H1 (cell line): ENCODE measurements around the gene SPOCK1. TPM values are rescaled to one million over a fixed set of nuclear protein-coding genes. Genes with fewer than 3 reads are reported as not detected.

Experiments
- CTCF ChIA-PET: fragments of 300-600 bp; sonication (Branson Sonifier 250); formaldehyde crosslinking; loops from one replicate; lab custom pipeline; 2021; ENCODE audit not compliant: partially characterized antibody; lab: Charles Lee
- POLR2A ChIA-PET: fragments of 300-600 bp; sonication (Branson Sonifier 250); formaldehyde crosslinking; loops from one replicate; lab custom pipeline; 2021; ENCODE audit warnings: inconsistent platforms; ENCODE audit not compliant: partially characterized antibody; lab: Charles Lee
- DNase-seq, 2 experiments: peaks; one replicate each; pipeline versions ENCODE4 v3.0.0 to v3.0.0-alpha.2; 2010 to 2022; ENCODE audit warnings: low spot score in 2 of 2, low read depth in 1 of 2, mixed read lengths in 1 of 2
- FAIRE-seq: peaks from 2 replicates; lab custom pipeline; 2011; peaks lifted over from hg19 to GRCh38; lab: Jason Lieb, UNC
- H2AFZ ChIP-seq: 2 replicates; pipeline ENCODE4 v1.8.1; 2012; ENCODE audit warnings: low read length, inconsistent platforms
- H2AK5ac ChIP-seq: 2 replicates; pipeline ENCODE4 v1.6.1; 2013; ENCODE audit warnings: low read depth, low read length
- H2BK120ac ChIP-seq: replicated peaks from 2 replicates; pipeline ENCODE3; 2013; ENCODE audit warnings: low read depth, low read length, inconsistent platforms
- H2BK12ac ChIP-seq: 2 replicates; pipeline ENCODE4 v1.6.1; 2013; ENCODE audit warnings: low read depth, low read length
- H2BK15ac ChIP-seq: 2 replicates; pipeline ENCODE4 v1.6.1; 2013; ENCODE audit warnings: low read length
- H2BK20ac ChIP-seq: 2 replicates; pipeline ENCODE4 v1.6.1; 2013; ENCODE audit warnings: low read length
- H2BK5ac ChIP-seq: 2 replicates; pipeline ENCODE4 v1.6.1; 2013; ENCODE audit warnings: low read depth, low read length
- H3K14ac ChIP-seq: 2 replicates; pipeline ENCODE4 v1.6.1; 2013; ENCODE audit warnings: inconsistent platforms; ENCODE audit not compliant: insufficient read length
- H3K18ac ChIP-seq: 2 replicates; pipeline ENCODE4 v1.6.1; 2013; ENCODE audit warnings: low read length; ENCODE audit errors: extremely low read depth
- H3K23ac ChIP-seq: 2 replicates; pipeline ENCODE4 v1.6.1; 2013; ENCODE audit warnings: inconsistent platforms; ENCODE audit not compliant: insufficient read length
- H3K23me2 ChIP-seq: 2 replicates; pipeline ENCODE4 v1.6.1; 2013; ENCODE audit warnings: low read depth, low read length
- H3K27ac ChIP-seq: 2 replicates; pipeline ENCODE4 v1.6.1; 2011; ENCODE audit warnings: low read depth, low read length, inconsistent platforms
- H3K27me3 ChIP-seq, 4 experiments: replicated peaks in 1 of 4; 1 replicate in 1 of 4; 2 replicates in 3 of 4; pipeline versions ENCODE4 v1.6.1 to v1.8.1; 2011 to 2013; ENCODE audit warnings: low read length in 3 of 4, mild to moderate bottlenecking in 3 of 4, inconsistent platforms in 2 of 4, mixed read lengths in 2 of 4, moderate library complexity in 1 of 4; ENCODE audit not compliant: control insufficient read depth in 3 of 4, insufficient read depth in 3 of 4; ENCODE audit errors: extremely low read depth in 1 of 4
- H3K36me3 ChIP-seq, 4 experiments: 2 replicates each; pipeline versions ENCODE4 v1.6.1 to v1.8.1; 2011 to 2013; ENCODE audit warnings: mild to moderate bottlenecking in 4 of 4, low read length in 3 of 4, moderate library complexity in 2 of 4, control low read depth in 1 of 4, inconsistent platforms in 1 of 4; ENCODE audit not compliant: insufficient read depth in 4 of 4, control insufficient read depth in 2 of 4
- H3K4ac ChIP-seq: replicated peaks from 2 replicates; pipeline ENCODE3; 2013; ENCODE audit warnings: low read length, low read depth, mixed read lengths, inconsistent platforms; ENCODE audit not compliant: insufficient read length
- H3K4me1 ChIP-seq, 4 experiments: replicated peaks in 1 of 4; 1 replicate in 1 of 4; 2 replicates in 3 of 4; pipeline versions ENCODE4 v1.6.1 to v1.8.1; 2011 to 2013; ENCODE audit warnings: low read length in 3 of 4, inconsistent platforms in 2 of 4, mixed read lengths in 1 of 4; ENCODE audit not compliant: insufficient read depth in 4 of 4, control insufficient read depth in 3 of 4
- H3K4me2 ChIP-seq, 2 experiments: 2 replicates each; pipeline versions ENCODE4 v1.6.1 to v1.8.1; 2011 to 2013; ENCODE audit warnings: low read depth in 2 of 2, low read length in 2 of 2, control low read depth in 1 of 2, inconsistent platforms in 1 of 2, mild to moderate bottlenecking in 1 of 2; ENCODE audit not compliant: insufficient read depth in 1 of 2
- H3K4me3 ChIP-seq, 4 experiments: fragments of 200-600, 300-600 bp in 1 of 4; sonication (generic), shearing (Covaris generic), sonication (Bioruptor Twin) in 1 of 4; 2 replicates each; pipeline versions ENCODE4 v1.5.1 to v1.8.1; 2011 to 2016; ENCODE audit warnings: low read length in 4 of 4, low read depth in 3 of 4, control low read depth in 2 of 4, inconsistent platforms in 2 of 4, mild to moderate bottlenecking in 2 of 4, mixed read lengths in 1 of 4, moderate library complexity in 1 of 4; ENCODE audit not compliant: insufficient read depth in 2 of 4; ENCODE audit errors: extremely low read depth in 1 of 4
- H3K56ac ChIP-seq: replicated peaks from 2 replicates; pipeline ENCODE3; 2013; ENCODE audit warnings: low read depth, mild to moderate bottlenecking, mixed read lengths, low read length, inconsistent platforms; ENCODE audit not compliant: insufficient read length
- H3K79me1 ChIP-seq: 2 replicates; pipeline ENCODE4 v1.6.1; 2013; ENCODE audit warnings: low read depth, low read length, control low read depth
- H3K79me2 ChIP-seq, 2 experiments: 2 replicates each; pipeline versions ENCODE4 v1.6.1 to v1.8.1; 2012 to 2013; ENCODE audit warnings: low read length in 2 of 2, mild to moderate bottlenecking in 2 of 2, inconsistent platforms in 1 of 2; ENCODE audit not compliant: insufficient read depth in 2 of 2, control insufficient read depth in 1 of 2
- H3K9ac ChIP-seq, 4 experiments: replicated peaks in 1 of 4; 1 replicate in 1 of 4; 2 replicates in 3 of 4; pipeline versions ENCODE4 v1.6.1 to v1.8.1; 2011 to 2013; ENCODE audit warnings: low read depth in 3 of 4, low read length in 3 of 4, control low read depth in 2 of 4, mild to moderate bottlenecking in 2 of 4, moderate library complexity in 2 of 4, inconsistent platforms in 1 of 4; ENCODE audit errors: extremely low read depth in 1 of 4
- H3K9me3 ChIP-seq, 2 experiments: 2 replicates each; pipeline versions ENCODE4 v1.6.1 to v1.8.1; 2012 to 2013; ENCODE audit warnings: mild to moderate bottlenecking in 2 of 2, moderate library complexity in 2 of 2, control low read depth in 1 of 2, inconsistent platforms in 1 of 2, low read depth in 1 of 2, low read length in 1 of 2, mixed read lengths in 1 of 2; ENCODE audit not compliant: insufficient read depth in 2 of 2
- H4K20me1 ChIP-seq, 2 experiments: replicated peaks in 1 of 2; 2 replicates each; pipeline versions ENCODE3 to v1.8.1; 2011 to 2013; ENCODE audit warnings: inconsistent platforms in 2 of 2, low read length in 2 of 2, mild to moderate bottlenecking in 1 of 2; ENCODE audit not compliant: insufficient read depth in 2 of 2, control insufficient read depth in 1 of 2
- H4K5ac ChIP-seq: 2 replicates; pipeline ENCODE4 v1.6.1; 2013; ENCODE audit warnings: low read length, low read depth, mixed read lengths, inconsistent platforms; ENCODE audit not compliant: insufficient read length
- H4K8ac ChIP-seq: 2 replicates; pipeline ENCODE4 v1.8.0; 2013; ENCODE audit warnings: mild to moderate bottlenecking, moderate library complexity, low read length, inconsistent platforms; ENCODE audit not compliant: insufficient read depth; ENCODE audit errors: extremely low read depth
- H4K91ac ChIP-seq: replicated peaks from 2 replicates; pipeline ENCODE3; 2013; ENCODE audit warnings: low read length, mixed read lengths, inconsistent platforms; ENCODE audit not compliant: insufficient read length
- CBX8 ChIP-seq: fragments of 300-800, 300-1000 bp; sonication (generic); IDR thresholded peaks from 2 replicates; pipeline ENCODE4 v1.7.1; 2016; ENCODE audit warnings: low read depth, low read length, borderline replicate concordance
- CHD2 ChIP-seq: IDR thresholded peaks from 2 replicates; pipeline ENCODE4 v1.6.1; 2012; ENCODE audit warnings: low read length, improper control_type of control experiment
- MAX ChIP-seq: IDR thresholded peaks from 2 replicates; pipeline ENCODE4 v1.6.1; 2012; ENCODE audit warnings: inconsistent platforms
- POLR2AphosphoS5 ChIP-seq: IDR thresholded peaks from 2 replicates; pipeline ENCODE4 v1.6.1; 2011; ENCODE audit warnings: low read depth, low read length
- whole genome bisulfite sequencing, 2 experiments: shearing (Covaris generic) in 1 of 2; methylation state at CpG; one replicate each; pipeline versions ENCODE4 v1.1.6 to v1.1.7; 2013 to 2015; ENCODE audit warnings: low lambda C conversion rate in 2 of 2, mixed read lengths in 2 of 2, inconsistent platforms in 1 of 2, low coverage in 1 of 2, missing lambda C conversion rate in 1 of 2; ENCODE audit not compliant: insufficient replicate concordance in 2 of 2, insufficient coverage in 1 of 2, insufficient read length in 1 of 2; ENCODE audit errors: extremely low coverage in 1 of 2, missing lambda C conversion rate in 1 of 2; 5-methylcytosine and 5-hydroxymethylcytosine counted together
- polyA plus RNA-seq, 7 experiments: library from polyadenylated mRNA; depleted of rRNA in 3 of 7; stranded (reverse) in 5 of 7; unstranded in 2 of 7; fragments of >200 nt in 5 of 7; fragments of 200-250 nt in 2 of 7; gene quantifications; 1 replicate in 5 of 7; 2 replicates in 1 of 7; 4 replicates in 1 of 7; pipeline versions ENCODE4 v1.2.1 to v1.2.3, GENCODE V29; 2011 to 2013; ENCODE audit warnings: missing spikeins in 2 of 7, mixed read lengths in 2 of 7
- total RNA-seq: library from RNA; stranded (reverse); fragmentation: NEBNext Ultra II Directional; extraction: Animal tissue kit (Norgen Biotek cat#: 25700); gene quantifications from 2 replicates; pipeline ENCODE4 v1.2.1, GENCODE V29; 2021
- TF ChIP-seq, protein P1 (sequence below): IDR thresholded peaks from 2 replicates; pipeline ENCODE4 v1.6.1; 2011; ENCODE audit warnings: low read length, improper control_type of control experiment
- TF ChIP-seq, protein P2 (sequence below), 3 experiments: IDR thresholded peaks; 1 replicate in 2 of 3; 2 replicates in 1 of 3; pipeline versions ENCODE4 v1.5.1 to v1.6.1; 2011; ENCODE audit warnings: low read length in 3 of 3, mild to moderate bottlenecking in 3 of 3, inconsistent platforms in 2 of 3, low read depth in 1 of 3, moderate library complexity in 1 of 3; ENCODE audit not compliant: insufficient read depth in 1 of 3; ENCODE audit errors: control extremely low read depth in 1 of 3

The SPOCK1 gene
- total and polyA plus RNA-seq, 2 of the 8 experiments (the other 6 are each of a cell fraction or from before 2014, with no cell fraction given) = 6.9 to 18.1 TPM

DNA sequence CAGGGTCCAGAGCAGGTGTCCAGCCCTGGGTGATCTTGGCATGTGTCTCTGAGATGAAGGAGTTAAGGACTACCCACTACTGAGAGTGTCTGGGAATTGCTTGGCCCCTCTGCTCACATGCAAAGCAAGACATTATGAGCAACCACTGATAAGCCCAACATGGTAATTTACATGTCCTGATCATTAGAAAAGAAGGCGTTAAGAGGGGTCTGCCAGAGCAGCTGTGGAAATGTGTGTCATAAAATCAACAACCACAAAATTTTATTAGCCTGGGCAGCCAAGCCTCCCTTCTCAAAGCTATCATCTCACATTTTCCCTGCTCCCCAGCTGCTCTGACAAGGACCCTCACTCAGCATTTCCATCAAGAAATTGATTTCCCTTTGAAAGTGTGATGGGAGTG, 351.0 kb downstream of the SPOCK1 start:
- Histone ChIP-seq H3K56ac (no peak overlapping the region), H3K9ac (no peak overlapping the region), H2AK5ac (no peak overlapping the region), H2BK120ac (no peak overlapping the region), H4K20me1 (no peaks in the 10 kb centered on the region), H4K5ac (no peak overlapping the region), H3K79me1 (no peaks in the 10 kb centered on the region), H2BK5ac (no peak overlapping the region), H2BK15ac (no peak overlapping the region), H2BK12ac (no peak overlapping the region), H3K9me3 (no peaks in the 10 kb centered on the region), H4K8ac (no peak overlapping the region), H3K27me3 (no peaks in the 10 kb centered on the region), H3K14ac (no peak overlapping the region), H3K36me3 (no peaks in the 10 kb centered on the region), H2AFZ (no peak overlapping the region), H3K4me2 (no peak overlapping the region), H3K4ac (no peak overlapping the region), H4K91ac (no peak overlapping the region), H3K4me3 (no peak overlapping the region), H3K4me1 (peaks cover 0 to 10% (median 0%) of the 10 kb centered on the region in 4 experiments; a peak in 4 of 7 replicates), H3K27ac (no peak overlapping the region), H3K79me2 (no peaks in the 10 kb centered on the region), H3K23me2 (no peaks in the 10 kb centered on the region), H2BK20ac (no peak overlapping the region), H3K18ac (no peak overlapping the region), H3K23ac (no peak overlapping the region)
- TF ChIP-seq CBX8 (no peak), POLR2AphosphoS5 (no peak), MAX (no peak), CHD2 (no peak)
- TF ChIP-seq, protein P1, sequence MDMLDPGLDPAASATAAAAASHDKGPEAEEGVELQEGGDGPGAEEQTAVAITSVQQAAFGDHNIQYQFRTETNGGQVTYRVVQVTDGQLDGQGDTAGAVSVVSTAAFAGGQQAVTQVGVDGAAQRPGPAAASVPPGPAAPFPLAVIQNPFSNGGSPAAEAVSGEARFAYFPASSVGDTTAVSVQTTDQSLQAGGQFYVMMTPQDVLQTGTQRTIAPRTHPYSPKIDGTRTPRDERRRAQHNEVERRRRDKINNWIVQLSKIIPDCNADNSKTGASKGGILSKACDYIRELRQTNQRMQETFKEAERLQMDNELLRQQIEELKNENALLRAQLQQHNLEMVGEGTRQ = no peak
- TF ChIP-seq, protein P2, sequence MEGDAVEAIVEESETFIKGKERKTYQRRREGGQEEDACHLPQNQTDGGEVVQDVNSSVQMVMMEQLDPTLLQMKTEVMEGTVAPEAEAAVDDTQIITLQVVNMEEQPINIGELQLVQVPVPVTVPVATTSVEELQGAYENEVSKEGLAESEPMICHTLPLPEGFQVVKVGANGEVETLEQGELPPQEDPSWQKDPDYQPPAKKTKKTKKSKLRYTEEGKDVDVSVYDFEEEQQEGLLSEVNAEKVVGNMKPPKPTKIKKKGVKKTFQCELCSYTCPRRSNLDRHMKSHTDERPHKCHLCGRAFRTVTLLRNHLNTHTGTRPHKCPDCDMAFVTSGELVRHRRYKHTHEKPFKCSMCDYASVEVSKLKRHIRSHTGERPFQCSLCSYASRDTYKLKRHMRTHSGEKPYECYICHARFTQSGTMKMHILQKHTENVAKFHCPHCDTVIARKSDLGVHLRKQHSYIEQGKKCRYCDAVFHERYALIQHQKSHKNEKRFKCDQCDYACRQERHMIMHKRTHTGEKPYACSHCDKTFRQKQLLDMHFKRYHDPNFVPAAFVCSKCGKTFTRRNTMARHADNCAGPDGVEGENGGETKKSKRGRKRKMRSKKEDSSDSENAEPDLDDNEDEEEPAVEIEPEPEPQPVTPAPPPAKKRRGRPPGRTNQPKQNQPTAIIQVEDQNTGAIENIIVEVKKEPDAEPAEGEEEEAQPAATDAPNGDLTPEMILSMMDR (IDR thresholded peaks at IDR 0.05; ENCODE audit: control extremely low read depth in 1 of 3, insufficient read depth in 1 of 3, low read depth in 1 of 3, low read length in 3 of 3) = no peak
- ChIA-PET CTCF (interaction anchor here (0.7 kb wide), 1 partner anchor 197 kb away, joined by 3 read pairs; no protein-coding TSS in a partner anchor), POLR2A (no interaction called here)
- no peak for FAIRE-seq
- 70% methylated on average over 1 of the region's 1 CpG; no CpG with 5 or more reads in 1 of the 2 experiments for WGBS, 2 experiments
- no peak for DNase-seq
